ENCODE data around the gene EXOSC3. TPM values are rescaled to one million over a fixed set of nuclear protein-coding genes. Genes with fewer than 3 reads are reported as not detected.

EXOSC3 gene
- total and polyA plus RNA-seq, 2 of the 13 experiments (the other 11 are each of a cell fraction or from before 2014, with no cell fraction given) = 17.5 to 68.7 TPM

GRCh38 chr9:37820142-37820541, 35.3 kb upstream of the EXOSC3 start:
- in situ Hi-C loops (cut with HindIII; ENCODE audit: extremely low pct_ligation_motif_present, low pct_unique_long_range_greater_than_20kb) (no loop called here), intact Hi-C loops (cut with micrococcal nuclease; ENCODE audit: unreplicated experiment) (no loop called here)
- WGBS (ENCODE audit: low lambda C conversion rate) = 98% methylated on average over 5 of the region's 5 CpGs
- TF ChIP-seq LRRFIP1 (CRISPR knock-in tag; conservative IDR thresholded peaks at IDR 0.05) (no peak), HNRNPLL (IDR thresholded peaks at IDR 0.05; ENCODE audit: low read depth, low read length, poor library complexity, severe bottlenecking) (no peak), RBM22 (optimal IDR thresholded peaks at IDR 0.05; ENCODE audit: low read length) (no peak), ZBTB21 (CRISPR knock-in tag; IDR thresholded peaks at IDR 0.05) (no peak), ZNF33B (CRISPR knock-in tag; IDR thresholded peaks at IDR 0.05) (no peak), TBL1XR1 (IDR thresholded peaks at IDR 0.05; ENCODE audit: borderline replicate concordance, low read length, partially characterized antibody) (no peak), MXI1 (IDR thresholded peaks at IDR 0.05; ENCODE audit: borderline replicate concordance, low read depth, low read length) (no peak), RFX1 (IDR thresholded peaks at IDR 0.05) (no peak), ATRX (CRISPR knock-in tag; IDR thresholded peaks at IDR 0.05; ENCODE audit: borderline replicate concordance) (no peak), FOXO4 (CRISPR knock-in tag; conservative IDR thresholded peaks at IDR 0.05) (no peak)
- TF ChIP-seq, protein P1, sequence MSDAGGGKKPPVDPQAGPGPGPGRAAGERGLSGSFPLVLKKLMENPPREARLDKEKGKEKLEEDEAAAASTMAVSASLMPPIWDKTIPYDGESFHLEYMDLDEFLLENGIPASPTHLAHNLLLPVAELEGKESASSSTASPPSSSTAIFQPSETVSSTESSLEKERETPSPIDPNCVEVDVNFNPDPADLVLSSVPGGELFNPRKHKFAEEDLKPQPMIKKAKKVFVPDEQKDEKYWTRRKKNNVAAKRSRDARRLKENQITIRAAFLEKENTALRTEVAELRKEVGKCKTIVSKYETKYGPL (CRISPR knock-in tag; IDR thresholded peaks at IDR 0.05) = no peak
- TF ChIP-seq, protein P2, sequence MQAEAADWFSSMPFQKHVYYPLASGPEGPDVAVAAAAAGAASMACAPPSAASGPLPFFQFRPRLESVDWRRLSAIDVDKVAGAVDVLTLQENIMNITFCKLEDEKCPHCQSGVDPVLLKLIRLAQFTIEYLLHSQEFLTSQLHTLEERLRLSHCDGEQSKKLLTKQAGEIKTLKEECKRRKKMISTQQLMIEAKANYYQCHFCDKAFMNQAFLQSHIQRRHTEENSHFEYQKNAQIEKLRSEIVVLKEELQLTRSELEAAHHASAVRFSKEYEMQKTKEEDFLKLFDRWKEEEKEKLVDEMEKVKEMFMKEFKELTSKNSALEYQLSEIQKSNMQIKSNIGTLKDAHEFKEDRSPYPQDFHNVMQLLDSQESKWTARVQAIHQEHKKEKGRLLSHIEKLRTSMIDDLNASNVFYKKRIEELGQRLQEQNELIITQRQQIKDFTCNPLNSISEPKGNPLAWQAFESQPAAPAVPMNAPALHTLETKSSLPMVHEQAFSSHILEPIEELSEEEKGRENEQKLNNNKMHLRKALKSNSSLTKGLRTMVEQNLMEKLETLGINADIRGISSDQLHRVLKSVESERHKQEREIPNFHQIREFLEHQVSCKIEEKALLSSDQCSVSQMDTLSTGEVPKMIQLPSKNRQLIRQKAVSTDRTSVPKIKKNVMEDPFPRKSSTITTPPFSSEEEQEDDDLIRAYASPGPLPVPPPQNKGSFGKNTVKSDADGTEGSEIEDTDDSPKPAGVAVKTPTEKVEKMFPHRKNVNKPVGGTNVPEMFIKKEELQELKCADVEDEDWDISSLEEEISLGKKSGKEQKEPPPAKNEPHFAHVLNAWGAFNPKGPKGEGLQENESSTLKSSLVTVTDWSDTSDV (CRISPR knock-in tag; IDR thresholded peaks at IDR 0.05) = no peak
- Histone ChIP-seq H2AFZ (ENCODE audit: low read length) (no peak overlapping the region), H3K27ac (ENCODE audit: extremely low read length, insufficient read depth, low read length) (no peak overlapping the region), H3K4me2 (ENCODE audit: low read depth, low read length) (no peak overlapping the region), H3K27me3 (ENCODE audit: control insufficient read depth in 1 of 2, insufficient read depth in 2 of 2, low read length in 2 of 2) (no peaks in the 10 kb centered on the region), H3K4me3 (replicated peaks in 1 of 3; ENCODE audit: insufficient read depth in 1 of 3, low read depth in 2 of 3, low read length in 3 of 3) (no peak overlapping the region), H3K9me3 (ENCODE audit: low read length) (no peaks in the 10 kb centered on the region), H3K4me1 (ENCODE audit: insufficient read depth, low read length) (no peaks in the 10 kb centered on the region), H3K36me3 (replicated peaks in 1 of 2; ENCODE audit: control insufficient read depth in 1 of 2, insufficient read depth in 2 of 2, low read length in 2 of 2) (peaks cover 6 to 23% of the 10 kb centered on the region in 2 experiments; a peak in 4 of 5 replicates), H3K9ac (ENCODE audit: insufficient read depth, low read depth, low read length) (no peak overlapping the region), H4K20me1 (ENCODE audit: insufficient read depth, low read length) (no peaks in the 10 kb centered on the region), H3K79me2 (ENCODE audit: insufficient read depth, low read length) (no peaks in the 10 kb centered on the region)
- FAIRE-seq (no peak), DNase-seq (ENCODE audit: low spot score) (no peak), ATAC-seq (no peak)
- POLR2A ChIA-PET = no interaction called here
- no TSS peak for BruUV-seq (replicated peaks)
- CTCF ChIA-PET (ENCODE audit: low intra/inter-chr PET ratio, low total read pairs) = no interaction called here
